ENCODE results near the gene GALNT10.

DNA sequence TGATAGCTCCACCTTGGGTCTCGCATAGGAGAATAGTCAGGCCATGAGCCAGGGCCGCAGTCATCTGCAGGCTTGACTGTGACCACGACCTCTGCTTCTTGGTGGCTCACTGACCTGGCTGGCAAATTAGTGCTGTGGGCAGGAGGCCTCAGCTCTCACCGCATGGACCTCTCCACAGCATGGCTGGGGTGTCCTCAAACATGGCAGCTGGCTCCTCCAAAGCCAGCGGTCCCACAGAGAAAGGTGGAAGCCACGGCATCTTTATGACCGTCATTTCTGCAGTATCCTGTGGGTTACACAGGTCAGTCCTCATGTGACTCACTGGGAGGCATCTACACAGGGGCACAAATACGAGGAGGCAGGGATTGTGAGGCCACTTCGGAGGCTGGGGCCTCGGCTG, 212.1 kb downstream of the GALNT10 start:
- TF ChIP-seq, protein P1, sequence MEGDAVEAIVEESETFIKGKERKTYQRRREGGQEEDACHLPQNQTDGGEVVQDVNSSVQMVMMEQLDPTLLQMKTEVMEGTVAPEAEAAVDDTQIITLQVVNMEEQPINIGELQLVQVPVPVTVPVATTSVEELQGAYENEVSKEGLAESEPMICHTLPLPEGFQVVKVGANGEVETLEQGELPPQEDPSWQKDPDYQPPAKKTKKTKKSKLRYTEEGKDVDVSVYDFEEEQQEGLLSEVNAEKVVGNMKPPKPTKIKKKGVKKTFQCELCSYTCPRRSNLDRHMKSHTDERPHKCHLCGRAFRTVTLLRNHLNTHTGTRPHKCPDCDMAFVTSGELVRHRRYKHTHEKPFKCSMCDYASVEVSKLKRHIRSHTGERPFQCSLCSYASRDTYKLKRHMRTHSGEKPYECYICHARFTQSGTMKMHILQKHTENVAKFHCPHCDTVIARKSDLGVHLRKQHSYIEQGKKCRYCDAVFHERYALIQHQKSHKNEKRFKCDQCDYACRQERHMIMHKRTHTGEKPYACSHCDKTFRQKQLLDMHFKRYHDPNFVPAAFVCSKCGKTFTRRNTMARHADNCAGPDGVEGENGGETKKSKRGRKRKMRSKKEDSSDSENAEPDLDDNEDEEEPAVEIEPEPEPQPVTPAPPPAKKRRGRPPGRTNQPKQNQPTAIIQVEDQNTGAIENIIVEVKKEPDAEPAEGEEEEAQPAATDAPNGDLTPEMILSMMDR (IDR thresholded peaks at IDR 0.05; ENCODE audit: borderline replicate concordance, extremely low read depth, low read length, poor library complexity, severe bottlenecking) = no peak
- no peak for TF ChIP-seq EZH2 (IDR thresholded peaks at IDR 0.05; ENCODE audit: borderline replicate concordance, low read depth, low read length, severe bottlenecking)
